Ectodermal cell (in vitro differentiated cells): Measurements from ENCODE around the gene TUB.

ENCODE experiments used
- H3K27ac ChIP-seq: 2 replicates; pipeline ENCODE4 v1.7.0; 2013; ENCODE audit warnings: mild to moderate bottlenecking, low read depth, low read length; ENCODE audit not compliant: insufficient read depth, poor library complexity, severe bottlenecking
- H3K27me3 ChIP-seq: 2 replicates; pipeline ENCODE4 v1.7.0; 2013; ENCODE audit warnings: mild to moderate bottlenecking, low read length; ENCODE audit not compliant: insufficient read depth, control insufficient read depth, poor library complexity, severe bottlenecking
- H3K36me3 ChIP-seq: one replicate; pipeline ENCODE4 v1.7.0; 2013; ENCODE audit warnings: low read length; ENCODE audit not compliant: control insufficient read depth, insufficient read depth
- H3K4me1 ChIP-seq: one replicate; pipeline ENCODE4 v1.7.0; 2013; ENCODE audit warnings: low read length; ENCODE audit not compliant: control insufficient read depth, insufficient read depth
- H3K4me3 ChIP-seq: 2 replicates; pipeline ENCODE4 v1.7.0; 2013; ENCODE audit warnings: low read depth, low read length, control low read depth; ENCODE audit not compliant: insufficient read depth
- H3K9me3 ChIP-seq: 2 replicates; pipeline ENCODE4 v1.7.0; 2013; ENCODE audit warnings: mild to moderate bottlenecking, low read length, moderate library complexity; ENCODE audit not compliant: control insufficient read depth
- WGBS, 2 experiments: methylation state at CpG; one replicate each; pipeline ENCODE4 v1.1.7; 2013; ENCODE audit warnings: missing lambda C conversion rate in 2 of 2; 5-methylcytosine and 5-hydroxymethylcytosine counted together

Gene TUB

DNA sequence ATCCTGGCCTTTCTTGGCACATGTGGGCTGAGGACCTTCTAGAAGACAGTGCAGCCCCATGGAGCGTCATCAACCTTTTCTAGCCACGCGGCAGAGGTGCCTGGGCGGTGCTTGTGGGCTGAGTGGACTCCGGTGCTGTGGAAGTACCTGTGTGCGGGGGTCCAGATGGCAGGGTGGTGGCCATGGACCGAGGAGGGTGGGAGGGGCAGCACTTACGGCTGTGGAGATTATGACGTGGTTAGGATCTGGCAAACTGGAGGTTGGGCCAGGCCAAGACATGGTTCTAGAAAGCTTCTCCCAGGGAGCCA is 2.0 kb downstream of the TUB start:
- Histone ChIP-seq H3K4me3 (no peak overlapping the region), H3K27ac (peak overlapping the region; percentile 54), H3K4me1 (peaks cover 42% of the 10 kb centered on the region), H3K36me3 (no peaks in the 10 kb centered on the region), H3K27me3 (peaks cover 19% of the 10 kb centered on the region), H3K9me3 (no peaks in the 10 kb centered on the region)
- WGBS, 2 experiments = 83 to 84% methylated on average over 9 of the region's 9 CpGs

- no peaks in the 10 kb centered on the region for H3K9me3 ChIP-seq
- H3K4me3 ChIP-seq = no peak overlapping the region
- H3K27me3 ChIP-seq = peaks cover 19% of the 10 kb centered on the region
- 2 to 3% methylated on average over 1 of the region's 1 CpG for WGBS, 2 experiments
- peaks cover 42% of the 10 kb centered on the region for H3K4me1 ChIP-seq
- H3K36me3 ChIP-seq = no peaks in the 10 kb centered on the region
- H3K27ac ChIP-seq = no peak overlapping the region
Measured at GRCh38 chr11:8083871-8084281, 2.9 kb downstream of the TUB start.

- Histone ChIP-seq H3K4me1 (peaks cover 42% of the 10 kb centered on the region), H3K4me3 (no peak overlapping the region), H3K27me3 (peaks cover 19% of the 10 kb centered on the region), H3K9me3 (no peaks in the 10 kb centered on the region), H3K36me3 (no peaks in the 10 kb centered on the region), H3K27ac (no peak overlapping the region)
- WGBS, 2 experiments = 94% methylated on average over 6 of the region's 6 CpGs
Measured at GRCh38 chr11:8084352-8084751, 3.3 kb downstream of the TUB start.

- Histone ChIP-seq H3K27ac (no peak overlapping the region), H3K4me3 (no peak overlapping the region), H3K36me3 (no peaks in the 10 kb centered on the region), H3K4me1 (peaks cover 42% of the 10 kb centered on the region), H3K27me3 (peaks cover 15% of the 10 kb centered on the region), H3K9me3 (no peaks in the 10 kb centered on the region)
- WGBS, 2 experiments = 66 to 79% methylated on average over 11 of the region's 11 CpGs
Measured at GRCh38 chr11:8085011-8085645, 4.1 kb downstream of the TUB start.

DNA sequence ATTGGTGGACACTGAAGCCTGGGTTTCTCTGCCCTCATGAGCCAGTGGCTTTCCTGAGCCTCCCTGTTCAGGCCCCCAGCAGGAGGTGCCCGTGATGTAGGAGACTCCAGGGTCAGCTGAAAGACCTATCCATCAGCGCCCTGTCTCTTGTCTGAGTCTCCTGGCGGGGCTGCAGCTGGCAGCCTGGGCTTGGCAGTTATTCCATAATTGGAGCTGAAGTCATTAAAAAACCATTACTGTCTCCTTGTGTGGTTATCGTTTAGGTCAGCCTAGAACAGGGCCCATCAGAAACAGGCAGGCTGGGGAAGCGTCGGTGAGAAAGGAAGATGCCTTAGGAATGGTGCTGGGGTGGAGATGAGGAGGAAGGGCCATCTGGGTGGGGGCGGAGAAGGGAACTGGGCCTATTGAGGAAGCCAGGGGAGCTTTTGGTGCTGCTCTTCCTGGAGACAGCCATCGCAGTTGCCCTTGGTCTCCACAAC is 5.0 kb downstream of the TUB start:
- H3K9me3 ChIP-seq = no peaks in the 10 kb centered on the region
- H3K4me1 ChIP-seq = peaks cover 42% of the 10 kb centered on the region
- 87 to 95% methylated on average over 8 of the region's 8 CpGs for WGBS, 2 experiments
- H3K27ac ChIP-seq = no peak overlapping the region
- no peaks in the 10 kb centered on the region for H3K36me3 ChIP-seq
- H3K27me3 ChIP-seq = peaks cover 8% of the 10 kb centered on the region
- no peak overlapping the region for H3K4me3 ChIP-seq

- peaks cover 41% of the 10 kb centered on the region for H3K4me1 ChIP-seq
- 87 to 93% methylated on average over 6 to 7 of the region's 7 CpGs for WGBS, 2 experiments
- H3K27me3 ChIP-seq = peaks cover 6% of the 10 kb centered on the region
- no peaks in the 10 kb centered on the region for H3K36me3 ChIP-seq
- no peaks in the 10 kb centered on the region for H3K9me3 ChIP-seq
- no peak overlapping the region for H3K4me3 ChIP-seq
- no peak overlapping the region for H3K27ac ChIP-seq
Measured at GRCh38 chr11:8086571-8086970, 5.6 kb downstream of the TUB start.

DNA sequence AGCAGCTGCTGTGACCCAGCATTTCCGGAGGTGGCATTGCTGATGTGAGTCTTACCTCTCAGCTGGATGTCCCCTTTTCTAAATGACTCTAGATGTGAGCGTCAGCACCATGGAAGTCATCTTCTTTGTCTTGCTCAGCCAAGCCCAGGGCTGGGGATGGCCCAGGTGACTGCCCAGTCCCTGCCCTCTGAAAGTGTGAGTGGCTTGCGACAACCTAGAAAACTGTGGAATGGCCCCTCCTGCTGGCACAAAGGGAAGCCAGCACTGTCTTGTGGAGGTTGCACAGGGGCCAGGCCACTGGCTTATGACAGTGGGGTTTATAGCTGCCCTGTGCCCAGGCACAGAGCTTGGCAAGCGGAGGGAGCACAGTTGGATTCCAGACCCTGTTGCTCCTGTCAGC is 6.2 kb downstream of the TUB start:
- H3K27ac ChIP-seq = no peak overlapping the region
- no peaks in the 10 kb centered on the region for H3K27me3 ChIP-seq
- no peaks in the 10 kb centered on the region for H3K9me3 ChIP-seq
- H3K4me3 ChIP-seq = no peak overlapping the region
- H3K4me1 ChIP-seq = peaks cover 35% of the 10 kb centered on the region
- 73 to 74% methylated on average over 4 of the region's 4 CpGs for WGBS, 2 experiments
- H3K36me3 ChIP-seq = no peaks in the 10 kb centered on the region

DNA sequence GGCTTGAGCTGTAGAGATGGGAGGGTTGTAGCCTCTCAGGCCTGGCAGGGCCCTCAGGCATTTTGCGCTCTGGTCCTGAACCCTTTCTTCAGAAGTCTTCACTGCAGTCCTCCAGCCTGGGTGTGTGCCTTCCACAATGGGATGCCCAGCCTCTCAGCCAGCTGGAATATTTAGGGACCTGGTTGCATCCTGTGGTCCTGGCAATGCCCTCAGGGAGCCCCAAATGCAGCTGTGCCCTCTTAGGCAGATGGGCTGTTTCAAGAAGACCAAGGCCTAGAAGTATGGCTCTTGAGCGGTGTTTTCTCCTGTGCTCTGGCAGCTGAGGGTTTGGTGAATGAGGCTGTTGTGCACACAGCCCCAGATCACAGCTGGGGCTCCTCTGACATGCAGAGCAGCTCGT is 6.7 kb downstream of the TUB start:
- Histone ChIP-seq H3K27ac (no peak overlapping the region), H3K4me3 (no peak overlapping the region), H3K27me3 (no peaks in the 10 kb centered on the region), H3K4me1 (peaks cover 30% of the 10 kb centered on the region), H3K36me3 (no peaks in the 10 kb centered on the region), H3K9me3 (no peaks in the 10 kb centered on the region)
- 83 to 88% methylated on average over 3 of the region's 3 CpGs for WGBS, 2 experiments

DNA sequence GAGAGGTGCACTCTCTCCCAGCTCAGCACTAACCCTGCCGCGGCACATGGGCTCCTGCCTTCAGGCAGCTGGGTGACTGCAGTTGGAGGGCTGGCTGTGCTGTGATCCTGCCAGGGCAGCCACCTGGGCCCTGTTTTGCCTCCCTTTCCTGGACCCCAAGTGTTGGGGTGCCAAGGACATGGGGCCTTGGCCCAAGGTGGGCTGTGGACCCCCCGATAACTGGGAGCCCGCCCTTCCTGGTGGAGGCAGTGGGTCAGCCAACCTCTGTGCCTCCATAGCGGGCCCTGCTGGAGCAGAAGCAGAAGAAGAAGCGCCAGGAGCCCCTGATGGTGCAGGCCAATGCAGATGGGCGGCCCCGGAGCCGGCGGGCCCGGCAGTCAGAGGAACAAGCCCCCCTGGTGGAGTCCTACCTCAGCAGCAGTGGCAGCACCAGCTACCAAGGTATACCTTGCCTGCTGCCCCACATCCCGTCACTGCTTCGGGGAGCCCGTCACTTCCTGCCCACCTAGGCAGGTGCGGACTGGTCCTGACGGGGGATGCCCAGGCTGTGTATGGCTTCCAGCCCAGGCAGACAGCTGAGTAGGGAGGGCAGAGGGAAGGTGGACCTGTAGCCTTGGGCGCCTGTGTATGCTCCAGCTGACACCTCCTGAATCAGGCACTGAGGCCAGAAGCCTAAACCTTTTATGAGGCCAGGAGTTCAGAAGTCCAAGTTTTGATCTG is 8.9 kb downstream of the TUB start:
- Histone ChIP-seq H3K27me3 (no peaks in the 10 kb centered on the region), H3K4me3 (no peak overlapping the region), H3K27ac (no peak overlapping the region), H3K9me3 (no peaks in the 10 kb centered on the region), H3K36me3 (no peaks in the 10 kb centered on the region), H3K4me1 (peaks cover 8% of the 10 kb centered on the region)
- WGBS, 2 experiments = 94% methylated on average over 17 of the region's 17 CpGs

DNA sequence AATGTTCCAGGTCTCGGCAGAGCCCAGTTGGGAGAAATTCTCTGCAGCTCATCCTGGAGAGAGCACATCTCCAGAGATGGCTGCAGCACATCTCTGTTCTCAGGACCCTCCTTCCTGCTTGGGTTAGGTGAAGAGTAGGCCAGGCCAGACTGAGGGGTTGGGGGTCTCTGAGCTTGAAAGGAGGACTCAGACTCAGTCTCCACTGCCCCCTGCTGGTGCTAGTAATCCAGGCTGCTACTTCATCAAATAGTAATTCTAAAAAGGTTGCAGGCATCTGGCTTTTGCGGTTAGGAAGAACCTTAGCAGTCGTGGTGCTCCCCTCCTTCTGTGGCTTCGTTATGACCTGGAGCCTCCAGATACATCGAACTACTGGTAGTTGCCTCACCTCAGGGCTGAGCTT is 9.7 kb downstream of the TUB start:
- H3K27ac ChIP-seq = no peak overlapping the region
- H3K4me3 ChIP-seq = no peak overlapping the region
- H3K27me3 ChIP-seq = no peaks in the 10 kb centered on the region
- 60 to 67% methylated on average over 5 of the region's 5 CpGs for WGBS, 2 experiments
- H3K9me3 ChIP-seq = no peaks in the 10 kb centered on the region
- peaks cover under 1% of the 10 kb centered on the region for H3K4me1 ChIP-seq
- H3K36me3 ChIP-seq = no peaks in the 10 kb centered on the region
